HFF-Myc (cell line): Measurements from ENCODE around the gene ARMH3.
"Not testable (repeated sequence)": the region's sequence is repeated elsewhere in the genome, so short reads cannot be mapped to it uniquely, and the experiment has no call there.

Experiments
- DNase-seq: peaks from one replicate; pipeline ENCODE4 v3.0.0-alpha.2; 2011; ENCODE audit warnings: low read depth; ENCODE audit errors: extremely low read depth
- H3K4me3 ChIP-seq: replicated peaks from 2 replicates; pipeline ENCODE4 v1.5.1; 2011; ENCODE audit warnings: low read depth, mild to moderate bottlenecking, control low read depth, low read length
- TF ChIP-seq, protein P1 (sequence below): IDR thresholded peaks from 2 replicates; pipeline ENCODE4 v1.5.1; 2012; ENCODE audit warnings: mild to moderate bottlenecking, low read depth, low read length, control low read depth; ENCODE audit errors: missing control alignments

Gene ARMH3

GRCh38 chr10:101993651-101994200 lies 62.2 kb downstream of the ARMH3 start:
- H3K4me3 ChIP-seq: no peak overlapping the region
- TF ChIP-seq, protein P1, sequence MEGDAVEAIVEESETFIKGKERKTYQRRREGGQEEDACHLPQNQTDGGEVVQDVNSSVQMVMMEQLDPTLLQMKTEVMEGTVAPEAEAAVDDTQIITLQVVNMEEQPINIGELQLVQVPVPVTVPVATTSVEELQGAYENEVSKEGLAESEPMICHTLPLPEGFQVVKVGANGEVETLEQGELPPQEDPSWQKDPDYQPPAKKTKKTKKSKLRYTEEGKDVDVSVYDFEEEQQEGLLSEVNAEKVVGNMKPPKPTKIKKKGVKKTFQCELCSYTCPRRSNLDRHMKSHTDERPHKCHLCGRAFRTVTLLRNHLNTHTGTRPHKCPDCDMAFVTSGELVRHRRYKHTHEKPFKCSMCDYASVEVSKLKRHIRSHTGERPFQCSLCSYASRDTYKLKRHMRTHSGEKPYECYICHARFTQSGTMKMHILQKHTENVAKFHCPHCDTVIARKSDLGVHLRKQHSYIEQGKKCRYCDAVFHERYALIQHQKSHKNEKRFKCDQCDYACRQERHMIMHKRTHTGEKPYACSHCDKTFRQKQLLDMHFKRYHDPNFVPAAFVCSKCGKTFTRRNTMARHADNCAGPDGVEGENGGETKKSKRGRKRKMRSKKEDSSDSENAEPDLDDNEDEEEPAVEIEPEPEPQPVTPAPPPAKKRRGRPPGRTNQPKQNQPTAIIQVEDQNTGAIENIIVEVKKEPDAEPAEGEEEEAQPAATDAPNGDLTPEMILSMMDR: no peak
- no peak for DNase-seq

- TF ChIP-seq, protein P1: no peak
- no peak for DNase-seq
- H3K4me3 ChIP-seq: no peak overlapping the region
These were observed 62.8 kb downstream of the ARMH3 start for GRCh38 chr10:101993221-101993620.

DNA sequence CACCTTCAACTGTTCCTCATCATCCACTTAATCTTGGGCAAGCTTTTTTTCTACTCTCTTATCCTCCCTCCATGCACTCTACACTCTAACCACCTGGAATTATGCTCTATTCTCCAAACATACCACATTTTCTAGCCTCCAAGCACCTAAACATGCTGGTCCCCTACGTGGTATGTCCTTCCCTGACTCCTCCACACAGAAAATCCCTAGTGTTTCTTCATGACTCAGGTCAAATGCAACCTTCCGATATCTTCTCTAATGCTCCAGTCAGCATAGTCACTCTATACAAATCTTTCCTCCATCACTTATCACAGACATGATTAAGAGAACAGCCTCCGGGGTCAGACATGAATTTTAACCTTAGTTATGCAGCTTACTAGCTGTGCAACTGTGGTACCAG lies 68.8 kb downstream of the ARMH3 start:
- TF ChIP-seq, protein P1: no peak
- H3K4me3 ChIP-seq: no peak overlapping the region
- DNase-seq: no peak

DNA sequence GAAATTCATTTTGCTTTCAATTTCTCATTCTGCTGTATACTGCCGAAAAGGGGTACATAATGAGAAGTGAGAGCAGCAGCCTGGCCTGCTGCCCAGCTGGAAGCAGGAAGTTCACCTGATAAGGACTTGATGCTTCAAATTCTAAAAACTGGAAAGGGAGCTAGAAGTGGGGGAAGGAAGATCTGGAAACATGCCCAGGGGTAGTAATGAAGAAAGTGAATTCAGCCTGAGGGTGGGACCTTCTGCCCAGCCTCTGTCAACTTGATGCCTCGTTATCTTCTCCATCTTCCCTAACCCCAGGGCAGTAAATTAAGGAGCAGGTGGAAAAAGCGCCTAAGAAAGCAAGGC lies 69.4 kb downstream of the ARMH3 start:
- no peak overlapping the region for H3K4me3 ChIP-seq
- DNase-seq: no peak
- TF ChIP-seq, protein P1: no peak

DNA sequence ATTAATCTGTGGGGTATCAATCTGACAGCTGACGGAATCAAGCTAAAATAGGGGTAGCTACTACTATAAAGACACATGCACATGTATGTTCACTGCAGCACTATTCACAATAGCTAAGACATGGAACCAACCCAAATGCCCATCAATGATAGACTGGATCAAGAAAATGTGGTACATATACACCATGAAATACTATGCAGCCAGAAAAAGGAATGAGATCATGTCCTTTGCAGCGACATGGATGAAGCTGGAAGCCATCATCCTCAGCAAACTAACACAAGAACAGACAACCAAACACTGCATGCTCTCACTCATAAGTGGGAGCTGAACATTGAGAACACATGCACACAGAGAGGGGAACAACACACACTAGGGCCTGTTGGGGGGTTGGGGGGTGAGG lies 75.3 kb downstream of the ARMH3 start:
- not testable (repeated sequence) for DNase-seq, H3K4me3 ChIP-seq

DNA sequence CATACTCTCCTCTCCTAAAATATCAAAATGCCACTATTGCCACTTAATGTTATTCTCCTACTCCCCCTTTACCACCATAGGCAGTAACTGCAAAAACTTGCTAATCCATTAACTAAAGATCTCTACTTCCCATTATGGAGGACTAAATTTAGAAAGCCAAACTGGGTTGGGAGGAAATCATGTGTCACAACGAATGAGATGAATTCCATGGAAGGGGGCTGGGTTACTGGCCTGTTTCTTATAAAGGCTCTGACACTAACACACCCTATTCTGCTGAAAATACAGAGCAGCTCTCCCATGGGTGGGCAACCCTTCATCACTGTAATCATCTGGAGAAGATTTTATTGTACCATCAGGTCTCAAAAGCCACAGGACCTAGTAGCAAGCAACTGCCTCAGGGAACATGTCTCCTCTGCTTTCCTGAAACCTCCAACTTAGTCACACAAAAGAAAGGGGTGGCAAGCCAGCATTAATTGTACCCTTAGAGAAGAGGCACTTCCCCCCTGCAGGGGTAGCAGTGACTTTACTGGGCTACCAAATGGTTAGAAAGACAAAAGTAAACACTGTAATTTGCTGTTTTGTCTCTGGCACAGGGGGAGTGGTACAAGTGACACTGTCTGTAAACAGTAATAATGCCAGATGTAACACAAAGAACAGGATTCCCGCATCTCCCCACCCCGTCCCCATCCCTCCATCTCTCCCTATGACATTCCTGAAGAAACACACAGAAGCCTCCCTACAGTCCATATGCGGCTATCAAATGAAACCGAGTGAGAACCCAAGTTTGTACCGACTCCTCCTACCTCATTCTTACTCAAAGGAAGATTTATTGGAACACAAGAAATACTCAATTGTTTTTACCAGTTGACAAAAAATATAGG lies 81.6 kb downstream of the ARMH3 start:
- no peak overlapping the region for H3K4me3 ChIP-seq
- no peak for DNase-seq
- TF ChIP-seq, protein P1: no peak

GRCh38 chr10:101972761-101973160 lies 83.2 kb downstream of the ARMH3 start:
- H3K4me3 ChIP-seq: no peak overlapping the region
- TF ChIP-seq, protein P1: no peak
- DNase-seq: no peak
